Left ventricle myocardium inferior (tissue), 1 donor: ENCODE measurements around the gene HEPACAM. TPM values are rescaled to one million over a fixed set of nuclear protein-coding genes. Genes with fewer than 3 reads are reported as not detected.

Source experiments
- DNase-seq: peaks from one replicate; pipeline ENCODE4 v3.0.0-alpha.2; 2020
- H3K27ac ChIP-seq: fragments of 200-600 bp; replicated peaks from 2 replicates; pipeline ENCODE4 v1.8.0; 2021
- H3K27me3 ChIP-seq: fragments of 200-600 bp; 2 replicates; pipeline ENCODE4 v1.8.0; 2021; ENCODE audit warnings: low read depth
- H3K36me3 ChIP-seq: fragments of 200-600 bp; 2 replicates; pipeline ENCODE4 v1.8.0; 2021
- H3K4me1 ChIP-seq: fragments of 200-600 bp; 2 replicates; pipeline ENCODE4 v1.8.0; 2021
- H3K4me3 ChIP-seq: fragments of 200-600 bp; 2 replicates; pipeline ENCODE4 v1.8.0; 2021; ENCODE audit warnings: mild to moderate bottlenecking, moderate library complexity
- H3K9me3 ChIP-seq: fragments of 200-600 bp; replicated peaks from 2 replicates; pipeline ENCODE4 v1.8.0; 2021
- CTCF ChIP-seq: fragments of 200-600 bp; IDR thresholded peaks from 2 replicates; pipeline ENCODE4 v1.8.0; 2021; ENCODE audit warnings: antibody characterized with exemption, mild to moderate bottlenecking, borderline replicate concordance
- intact Hi-C: fragments of 100-400 bp; cut with micrococcal nuclease; formaldehyde crosslinking; loops from one replicate; pipeline ENCODE4 v1.11.0; 2022
- total RNA-seq: library from RNA; stranded (reverse); fragmentation: NEBNext Ultra II Directional; extraction: Animal tissue kit (Norgen Biotek cat#: 25700); gene quantifications from one replicate; pipeline ENCODE4 v1.2.1, GENCODE V29; 2021
- donor health status: DM: no; HTN: yes; CAD: no; lungs with severe emphysema.

The HEPACAM gene
- total RNA-seq, 1 donor from 2014 or later, result not detected

- DNase-seq, result no peak
- no peak overlapping the region for H3K27ac ChIP-seq
- no peak for TF ChIP-seq CTCF
- peaks cover 78% of the 10 kb centered on the region for H3K4me1 ChIP-seq
- H3K9me3 ChIP-seq, result no peaks in the 10 kb centered on the region
- intact Hi-C loops, result no loop called here
- peaks cover 37% of the 10 kb centered on the region for H3K27me3 ChIP-seq
- peaks cover 10% of the 10 kb centered on the region for H3K36me3 ChIP-seq
- H3K4me3 ChIP-seq, result no peak overlapping the region
Observed at GRCh38 chr11:124880958-124881357, 54.9 kb downstream of the HEPACAM start.

- H3K4me3 ChIP-seq, result no peak overlapping the region
- no peaks in the 10 kb centered on the region for H3K9me3 ChIP-seq
- peaks cover 76% of the 10 kb centered on the region for H3K4me1 ChIP-seq
- peak overlapping the region; percentile 33 for H3K27ac ChIP-seq
- intact Hi-C loops, result no loop called here
- no peak for TF ChIP-seq CTCF
- no peak for DNase-seq
- peaks cover 10% of the 10 kb centered on the region for H3K36me3 ChIP-seq
- peaks cover 44% of the 10 kb centered on the region for H3K27me3 ChIP-seq
Observed at GRCh38 chr11:124880290-124880611, 55.6 kb downstream of the HEPACAM start.

- Histone ChIP-seq H3K4me1 (peaks cover 71% of the 10 kb centered on the region), H3K36me3 (peaks cover 7% of the 10 kb centered on the region), H3K4me3 (no peak overlapping the region), H3K27ac (peak overlapping the region; percentile 33), H3K27me3 (peaks cover 43% of the 10 kb centered on the region), H3K9me3 (no peaks in the 10 kb centered on the region)
- no peak for TF ChIP-seq CTCF
- intact Hi-C loops, result no loop called here
- no peak for DNase-seq
Observed at GRCh38 chr11:124879493-124880289, 56.2 kb downstream of the HEPACAM start.

GRCh38 chr11:124878759-124879492 lies 56.9 kb downstream of the HEPACAM start:
- Histone ChIP-seq H3K4me1 (peaks cover 63% of the 10 kb centered on the region), H3K9me3 (no peaks in the 10 kb centered on the region), H3K36me3 (no peaks in the 10 kb centered on the region), H3K4me3 (no peak overlapping the region), H3K27ac (no peak overlapping the region), H3K27me3 (peaks cover 51% of the 10 kb centered on the region)
- intact Hi-C loops, result no loop called here
- no peak for DNase-seq
- no peak for TF ChIP-seq CTCF

GRCh38 chr11:124877910-124878758 lies 57.7 kb downstream of the HEPACAM start:
- H3K4me3 ChIP-seq, result peak overlapping the region; percentile 77
- DNase-seq, result no peak
- no peaks in the 10 kb centered on the region for H3K9me3 ChIP-seq
- H3K36me3 ChIP-seq, result no peaks in the 10 kb centered on the region
- intact Hi-C loops, result no loop called here
- no peak for TF ChIP-seq CTCF
- peaks cover 59% of the 10 kb centered on the region for H3K27me3 ChIP-seq
- peaks cover 57% of the 10 kb centered on the region for H3K4me1 ChIP-seq
- H3K27ac ChIP-seq, result no peak overlapping the region
